HL-60/S4 treated with retinoic acid at 250 ng/mL for 4 days and 3 days (cell line): Measurements from ENCODE around the gene ADAMTS2.
"Not testable (repeated sequence)": the region's sequence is repeated elsewhere in the genome, so short reads cannot be mapped to it uniquely, and the experiment has no call there.

Experiments used
- in situ Hi-C: fragments of 300-500 bp; cut with MboI; formaldehyde crosslinking; loops from 2 replicates; pipeline ENCODE4 v1.7.0; 2022; ENCODE audit warnings: low sequenced_read_pairs

Gene ADAMTS2

GRCh38 chr5:179120951-179121666, 224.2 kb downstream of the ADAMTS2 start:
- in situ Hi-C loops = no loop called here

- in situ Hi-C loops = no loop called here
Observed at GRCh38 chr5:179120421-179120861, 224.8 kb downstream of the ADAMTS2 start.

- in situ Hi-C loops = no loop called here
Observed at GRCh38 chr5:179119415-179120170, 225.7 kb downstream of the ADAMTS2 start.

- in situ Hi-C loops = no loop called here
Observed at GRCh38 chr5:179118756-179119414, 226.4 kb downstream of the ADAMTS2 start.

- in situ Hi-C loops = no loop called here
Observed at GRCh38 chr5:179118338-179118737, 226.9 kb downstream of the ADAMTS2 start.

- in situ Hi-C loops = no loop called here
Observed at GRCh38 chr5:179115845-179116524, 229.3 kb downstream of the ADAMTS2 start.

GRCh38 chr5:179115307-179115706, 230.0 kb downstream of the ADAMTS2 start:
- in situ Hi-C loops = no loop called here

- in situ Hi-C loops = no loop called here
Observed at GRCh38 chr5:179114756-179115155, 230.5 kb downstream of the ADAMTS2 start.

GRCh38 chr5:179113945-179114641, 231.2 kb downstream of the ADAMTS2 start:
- in situ Hi-C loops = no loop called here

GRCh38 chr5:179113143-179113530, 232.1 kb downstream of the ADAMTS2 start:
- in situ Hi-C loops = no loop called here

GRCh38 chr5:179112469-179113142, 232.7 kb downstream of the ADAMTS2 start:
- in situ Hi-C loops = no loop called here

GRCh38 chr5:179111267-179112207, 233.7 kb downstream of the ADAMTS2 start:
- in situ Hi-C loops = no loop called here

GRCh38 chr5:179110528-179110927, 234.7 kb downstream of the ADAMTS2 start:
- in situ Hi-C loops = no loop called here

- in situ Hi-C loops = not testable (repeated sequence)
Observed at GRCh38 chr5:179101282-179101681, 244.0 kb downstream of the ADAMTS2 start.

- in situ Hi-C loops = no loop called here
Observed at GRCh38 chr5:179089502-179089901, 255.8 kb downstream of the ADAMTS2 start.

- in situ Hi-C loops = no loop called here
Observed at GRCh38 chr5:179080724-179081123, 264.5 kb downstream of the ADAMTS2 start.

GRCh38 chr5:179079165-179079987, 265.9 kb downstream of the ADAMTS2 start:
- in situ Hi-C loops = no loop called here

- in situ Hi-C loops = no loop called here
Observed at GRCh38 chr5:179065703-179066102, 279.6 kb downstream of the ADAMTS2 start.
